Measurements from ENCODE around the gene ITIH4. TPM values are rescaled to one million over a fixed set of nuclear protein-coding genes. Genes with fewer than 3 reads are reported as not detected.

The ITIH4 gene
- total RNA-seq, 2 donors from 2014 or later = 6.0 to 6.2 TPM

DNA sequence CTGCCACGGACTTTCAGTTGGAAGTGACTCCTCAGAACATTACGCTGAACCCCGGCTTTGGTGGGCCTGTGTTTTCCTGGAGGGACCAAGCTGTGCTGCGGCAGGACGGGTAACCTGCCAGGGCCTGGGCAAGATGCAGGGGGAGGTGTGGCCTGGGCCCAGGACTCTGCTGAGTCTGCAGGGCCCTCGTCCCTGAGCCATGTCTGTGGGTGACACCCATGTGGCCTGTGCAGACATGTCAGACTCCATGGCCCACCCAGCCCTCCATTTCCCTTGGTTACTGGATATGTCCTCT, 40.8 kb downstream of the ITIH4 start:
- H3K4me3 ChIP-seq (ENCODE audit: low read length) = no peak overlapping the region
- H3K36me3 Mint-ChIP-seq (ENCODE audit: low read depth) = no peaks in the 10 kb centered on the region
- H3K9me3 ChIP-seq (ENCODE audit: control insufficient read depth, low read length) = no peaks in the 10 kb centered on the region
- no peaks in the 10 kb centered on the region for H3K9me3 Mint-ChIP-seq
- no peaks in the 10 kb centered on the region for H3K4me1 ChIP-seq (ENCODE audit: control insufficient read depth, insufficient read depth, low read length)
- H3K4me1 Mint-ChIP-seq = no peaks in the 10 kb centered on the region
- no peak overlapping the region for H3K9ac ChIP-seq (ENCODE audit: extremely low read depth, low read length, poor library complexity, severe bottlenecking)
- H3K27me3 Mint-ChIP-seq (ENCODE audit: insufficient read depth) = no peaks in the 10 kb centered on the region
- no peak overlapping the region for H3K4me3 Mint-ChIP-seq
- no peaks in the 10 kb centered on the region for H3K27me3 ChIP-seq (ENCODE audit: control insufficient read depth, insufficient read depth, low read length, poor library complexity, severe bottlenecking)
- 93 to 100% methylated on average over 5 to 6 of the region's 6 CpGs for WGBS, 2 experiments (ENCODE audit: insufficient coverage in 1 of 2, insufficient read length in 1 of 2)
- no peak overlapping the region for H3K27ac Mint-ChIP-seq
- DNase-seq = no peak
- H3K36me3 ChIP-seq (ENCODE audit: control insufficient read depth, insufficient read depth, low read length) = no peaks in the 10 kb centered on the region
- TF ChIP-seq, protein P1, sequence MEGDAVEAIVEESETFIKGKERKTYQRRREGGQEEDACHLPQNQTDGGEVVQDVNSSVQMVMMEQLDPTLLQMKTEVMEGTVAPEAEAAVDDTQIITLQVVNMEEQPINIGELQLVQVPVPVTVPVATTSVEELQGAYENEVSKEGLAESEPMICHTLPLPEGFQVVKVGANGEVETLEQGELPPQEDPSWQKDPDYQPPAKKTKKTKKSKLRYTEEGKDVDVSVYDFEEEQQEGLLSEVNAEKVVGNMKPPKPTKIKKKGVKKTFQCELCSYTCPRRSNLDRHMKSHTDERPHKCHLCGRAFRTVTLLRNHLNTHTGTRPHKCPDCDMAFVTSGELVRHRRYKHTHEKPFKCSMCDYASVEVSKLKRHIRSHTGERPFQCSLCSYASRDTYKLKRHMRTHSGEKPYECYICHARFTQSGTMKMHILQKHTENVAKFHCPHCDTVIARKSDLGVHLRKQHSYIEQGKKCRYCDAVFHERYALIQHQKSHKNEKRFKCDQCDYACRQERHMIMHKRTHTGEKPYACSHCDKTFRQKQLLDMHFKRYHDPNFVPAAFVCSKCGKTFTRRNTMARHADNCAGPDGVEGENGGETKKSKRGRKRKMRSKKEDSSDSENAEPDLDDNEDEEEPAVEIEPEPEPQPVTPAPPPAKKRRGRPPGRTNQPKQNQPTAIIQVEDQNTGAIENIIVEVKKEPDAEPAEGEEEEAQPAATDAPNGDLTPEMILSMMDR (conservative IDR thresholded peaks at IDR 0.05) = no peak
- H3K27ac ChIP-seq (ENCODE audit: low read depth, low read length) = no peak overlapping the region

DNA sequence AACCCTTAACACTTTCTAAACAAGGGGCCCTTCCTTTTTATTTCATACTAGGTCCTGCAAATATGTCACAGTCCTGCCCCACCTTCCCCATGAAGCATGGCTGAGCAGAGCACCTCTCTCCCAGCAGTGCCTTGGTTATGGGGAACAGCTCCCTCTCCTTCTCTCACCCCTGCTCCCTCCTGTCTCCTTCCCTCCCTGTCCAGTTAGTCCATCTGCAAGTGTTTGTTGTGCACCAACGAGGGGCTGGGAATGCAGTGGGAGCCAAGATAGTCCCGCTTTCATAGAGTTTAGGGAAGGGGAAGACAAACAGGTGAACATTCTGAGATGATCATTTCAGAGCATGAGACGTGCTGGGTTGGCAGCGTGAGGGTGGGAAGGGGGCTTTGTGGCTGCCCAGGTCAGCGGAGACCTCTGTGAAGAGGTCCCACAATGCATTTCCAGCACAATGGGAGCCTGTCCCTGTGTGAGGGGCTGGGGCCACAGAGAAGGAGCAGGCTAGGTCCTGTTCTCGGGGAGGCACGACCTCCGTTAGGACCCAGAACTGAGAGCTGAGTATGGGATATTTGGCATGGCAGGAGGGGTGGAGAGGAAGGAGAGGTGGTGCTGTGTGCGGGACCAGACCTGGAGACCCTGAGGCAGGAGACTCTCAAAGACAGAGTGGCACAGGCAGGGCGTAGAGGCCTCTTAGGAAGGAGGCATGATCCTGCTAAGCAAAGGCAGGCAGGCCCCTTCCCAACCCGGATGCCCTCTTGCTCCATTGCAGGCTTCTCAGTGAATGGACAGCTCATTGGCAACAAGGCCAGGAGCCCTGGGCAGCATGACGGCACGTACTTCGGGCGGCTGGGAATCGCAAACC, 41.4 kb downstream of the ITIH4 start:
- no peak for DNase-seq
- Mint-ChIP-seq H3K27me3 (ENCODE audit: insufficient read depth) (no peaks in the 10 kb centered on the region), H3K9me3 (no peaks in the 10 kb centered on the region), H3K36me3 (ENCODE audit: low read depth) (no peaks in the 10 kb centered on the region), H3K27ac (no peak overlapping the region), H3K4me1 (no peaks in the 10 kb centered on the region), H3K4me3 (no peak overlapping the region)
- Histone ChIP-seq H3K27me3 (ENCODE audit: control insufficient read depth, insufficient read depth, low read length, poor library complexity, severe bottlenecking) (no peaks in the 10 kb centered on the region), H3K9me3 (ENCODE audit: control insufficient read depth, low read length) (no peaks in the 10 kb centered on the region), H3K9ac (ENCODE audit: extremely low read depth, low read length, poor library complexity, severe bottlenecking) (no peak overlapping the region), H3K36me3 (ENCODE audit: control insufficient read depth, insufficient read depth, low read length) (no peaks in the 10 kb centered on the region), H3K4me3 (ENCODE audit: low read length) (no peak overlapping the region), H3K4me1 (ENCODE audit: control insufficient read depth, insufficient read depth, low read length) (no peaks in the 10 kb centered on the region), H3K27ac (ENCODE audit: low read depth, low read length) (no peak overlapping the region)
- 90% methylated on average over 15 to 16 of the region's 16 CpGs for WGBS, 2 experiments (ENCODE audit: insufficient coverage in 1 of 2, insufficient read length in 1 of 2)
- TF ChIP-seq, protein P1 (conservative IDR thresholded peaks at IDR 0.05) = no peak

DNA sequence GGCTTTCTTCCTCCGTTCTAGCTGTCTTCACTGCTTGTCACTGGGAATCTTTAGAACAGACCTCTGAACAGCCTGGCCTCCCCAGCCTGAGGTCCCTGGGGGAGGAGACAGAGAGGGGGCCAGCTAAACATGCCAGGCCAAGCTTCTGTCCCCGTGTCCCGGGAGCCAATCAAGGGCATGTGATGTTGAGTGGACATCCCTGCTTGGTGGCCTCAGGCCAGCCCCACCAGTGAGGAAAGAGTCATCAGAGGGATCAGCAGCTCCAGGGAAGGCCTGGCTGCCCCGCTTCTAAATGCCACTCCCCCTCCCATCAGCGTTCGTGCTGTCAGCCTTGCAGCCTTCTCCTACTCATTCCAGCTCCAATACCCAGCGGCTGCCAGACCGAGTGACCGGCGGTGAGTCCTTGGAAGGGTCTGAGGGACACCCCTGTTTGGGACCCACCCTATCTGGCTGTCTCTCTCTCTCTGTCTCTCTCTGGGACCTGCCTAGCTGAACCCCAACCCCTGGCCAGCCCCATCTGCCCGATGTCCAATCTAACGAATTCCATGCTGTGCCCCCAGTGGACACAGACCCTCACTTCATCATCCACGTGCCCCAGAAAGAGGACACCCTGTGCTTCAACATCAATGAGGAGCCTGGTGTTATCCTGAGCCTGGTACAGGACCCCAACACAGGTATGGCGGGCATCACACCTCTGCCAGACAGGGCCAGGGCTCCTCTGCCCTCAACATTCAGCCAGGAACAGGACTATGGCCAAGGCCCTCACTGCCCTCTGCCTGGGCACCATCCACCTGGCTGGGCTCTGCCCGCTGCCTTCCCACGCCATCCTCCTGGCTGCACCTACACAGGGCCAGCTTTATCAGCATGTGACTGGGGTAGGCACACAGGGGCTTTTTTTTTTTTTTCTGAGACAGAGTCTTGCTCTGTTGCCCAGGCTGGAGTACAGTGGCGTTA, 42.5 kb downstream of the ITIH4 start:
- no peak for DNase-seq
- peaks cover under 1% of the 10 kb centered on the region for H3K27me3 Mint-ChIP-seq (ENCODE audit: insufficient read depth)
- no peak overlapping the region for H3K27ac ChIP-seq (ENCODE audit: low read depth, low read length)
- no peaks in the 10 kb centered on the region for H3K4me1 Mint-ChIP-seq
- H3K9ac ChIP-seq (ENCODE audit: extremely low read depth, low read length, poor library complexity, severe bottlenecking) = no peak overlapping the region
- H3K9me3 Mint-ChIP-seq = no peaks in the 10 kb centered on the region
- no peaks in the 10 kb centered on the region for H3K36me3 Mint-ChIP-seq (ENCODE audit: low read depth)
- no peaks in the 10 kb centered on the region for H3K36me3 ChIP-seq (ENCODE audit: control insufficient read depth, insufficient read depth, low read length)
- H3K9me3 ChIP-seq (ENCODE audit: control insufficient read depth, low read length) = no peaks in the 10 kb centered on the region
- H3K27ac Mint-ChIP-seq = no peak overlapping the region
- H3K4me3 ChIP-seq (ENCODE audit: low read length) = no peak overlapping the region
- no peaks in the 10 kb centered on the region for H3K27me3 ChIP-seq (ENCODE audit: control insufficient read depth, insufficient read depth, low read length, poor library complexity, severe bottlenecking)
- no peak overlapping the region for H3K4me3 Mint-ChIP-seq
- TF ChIP-seq, protein P1 (conservative IDR thresholded peaks at IDR 0.05) = peak; percentile 23
- 85 to 96% methylated on average over 10 to 17 of the region's 17 CpGs for WGBS, 2 experiments (ENCODE audit: insufficient coverage in 1 of 2, insufficient read length in 1 of 2)
- H3K4me1 ChIP-seq (ENCODE audit: control insufficient read depth, insufficient read depth, low read length) = no peaks in the 10 kb centered on the region
